NCI-H2171 (cell line): ENCODE data around the gene GPR35.

Experiments used
- DNase-seq: peaks from one replicate; lab custom pipeline; 2025; lab: John Stamatoyannopoulos, UW

Gene GPR35

DNA sequence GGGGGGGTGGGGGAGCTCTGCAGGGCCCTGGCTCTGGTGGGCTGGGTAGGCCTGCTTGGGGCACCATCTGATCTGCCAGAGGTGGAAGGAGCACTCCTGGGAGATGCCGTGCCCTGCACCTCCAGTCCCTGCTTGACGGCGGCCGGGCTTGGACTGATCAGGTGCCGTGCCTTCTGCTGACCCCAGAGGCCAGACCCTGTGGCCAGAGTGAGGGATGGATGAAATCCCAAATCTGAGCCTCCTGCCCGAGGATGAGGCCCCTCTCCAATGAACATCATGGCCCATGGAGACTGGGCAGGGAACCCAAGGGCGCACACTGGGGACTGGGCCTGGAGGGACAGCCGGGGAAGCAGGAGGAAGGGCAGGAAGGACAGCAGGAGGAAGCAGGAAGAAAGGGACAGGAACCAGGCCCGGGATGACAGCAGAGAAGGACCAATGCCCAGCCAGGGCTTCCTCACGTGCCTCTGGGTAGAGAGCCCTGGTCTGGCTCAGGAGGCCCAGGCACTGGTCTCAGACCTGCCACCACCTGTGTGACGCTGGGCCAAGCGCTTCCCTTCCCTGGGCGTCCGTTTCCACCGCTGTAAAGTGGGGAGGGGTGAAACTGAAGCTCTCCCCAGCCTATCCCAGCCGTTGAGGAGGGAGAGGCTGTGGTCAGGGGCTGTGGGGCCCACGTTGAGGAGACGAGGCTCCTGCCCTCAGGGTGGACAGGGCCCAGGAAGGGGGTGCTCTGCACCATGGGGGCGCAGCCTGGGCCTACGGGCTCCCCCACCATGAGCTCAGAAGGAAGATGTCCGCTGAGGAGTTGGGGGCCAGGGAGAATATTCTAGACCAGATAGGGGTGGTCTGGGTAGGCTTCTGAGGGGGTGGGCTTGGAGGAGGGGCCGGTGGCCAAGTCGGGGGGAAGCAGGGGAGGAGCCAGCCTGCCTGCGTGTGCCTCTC is 1.0 kb upstream of the GPR35 start:
- no peak for DNase-seq

DNA sequence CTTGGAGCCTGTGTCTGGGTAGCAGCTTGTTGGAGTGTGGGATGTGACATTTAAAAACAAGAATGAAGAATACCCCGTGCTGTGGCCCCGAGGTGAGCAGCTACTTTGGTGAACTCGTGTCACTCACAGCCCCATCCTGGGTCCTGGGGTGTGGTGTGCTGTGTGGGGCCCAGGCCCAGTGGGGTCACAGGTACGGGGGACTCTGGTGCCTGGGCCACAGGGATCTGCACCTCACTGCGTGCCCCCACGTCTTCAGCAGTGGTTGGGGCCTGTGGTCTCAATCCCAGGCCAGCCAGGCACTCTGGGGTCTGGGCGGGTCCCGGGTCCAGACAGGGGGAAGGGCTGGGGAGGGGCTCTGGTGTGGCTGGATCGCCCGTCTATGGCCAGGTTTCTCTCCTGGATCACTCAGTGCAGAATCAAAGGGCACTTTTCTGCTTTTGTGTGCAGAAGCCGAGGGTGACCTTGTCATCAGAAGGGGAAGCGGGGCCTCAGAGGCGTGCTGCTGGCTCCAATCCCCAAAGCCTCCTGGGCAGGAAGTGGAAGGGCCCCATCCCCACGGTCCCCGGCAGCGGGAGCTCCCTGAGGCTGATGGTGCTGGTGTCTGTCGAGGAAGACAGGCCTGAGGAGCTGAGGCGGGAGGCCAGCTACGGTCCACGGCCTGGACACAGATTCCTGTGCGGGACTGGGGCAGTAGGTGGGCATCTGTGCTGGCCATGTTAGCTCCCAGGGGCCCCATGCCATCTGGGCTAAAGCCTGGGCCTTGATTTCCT is 1.4 kb downstream of the GPR35 start:
- DNase-seq: no peak

GRCh38 chr2:240627736-240628506 is 2.6 kb downstream of the GPR35 start:
- no peak for DNase-seq

DNA sequence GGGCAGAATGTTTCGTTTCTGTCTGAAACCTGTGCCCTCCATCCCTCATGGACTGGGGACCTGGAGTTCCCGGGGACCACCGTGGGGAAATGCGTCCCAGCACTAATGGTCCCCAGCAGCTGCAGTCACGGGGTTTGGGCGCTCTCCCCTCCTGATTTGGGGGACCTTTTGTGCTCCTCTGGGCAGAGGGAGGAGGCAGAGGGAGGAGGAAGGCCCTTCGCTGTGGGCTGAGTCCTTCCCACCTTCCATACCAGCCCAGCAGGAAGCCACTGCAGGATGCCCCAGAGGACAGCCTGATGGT is 3.2 kb downstream of the GPR35 start:
- no peak for DNase-seq

DNA sequence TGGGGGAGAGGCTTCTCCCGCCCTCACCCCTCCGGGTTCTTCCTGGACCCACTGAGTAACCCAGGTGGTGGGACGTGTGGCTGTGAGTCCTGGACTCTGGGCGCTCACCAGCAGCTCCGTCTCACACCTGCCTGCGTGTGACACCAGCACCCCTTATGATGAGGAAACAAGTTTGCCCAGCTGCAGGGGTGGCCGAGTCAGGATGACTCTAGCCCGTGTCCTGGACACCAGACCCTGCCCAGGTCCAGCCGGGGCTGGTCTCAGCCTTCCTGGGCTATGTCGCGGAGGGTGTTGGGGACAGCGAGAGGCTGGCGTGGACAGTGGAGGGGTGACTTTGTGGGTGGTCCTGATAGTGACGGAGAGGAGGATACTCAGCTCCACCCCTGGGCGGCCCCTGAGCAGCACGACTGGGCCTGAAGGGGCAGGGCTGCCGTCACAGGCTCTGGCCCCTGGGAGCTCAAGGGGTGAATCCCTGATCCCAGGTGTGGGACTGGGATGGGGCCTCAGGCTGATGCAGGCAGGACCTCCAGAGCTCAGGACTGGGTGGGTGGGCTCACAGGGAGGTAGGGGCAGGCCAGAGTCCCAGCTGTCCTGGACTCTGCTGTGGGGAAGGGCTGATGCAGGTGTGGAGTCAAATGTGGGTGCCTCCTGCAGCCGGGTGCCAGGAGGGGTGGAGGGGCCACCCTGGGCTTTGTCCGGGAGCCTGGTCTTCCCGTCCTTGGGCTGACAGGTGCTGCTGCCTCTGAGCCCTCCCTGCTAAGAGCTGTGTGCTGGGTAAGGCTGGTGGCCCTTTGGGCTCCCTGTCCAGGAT is 3.7 kb downstream of the GPR35 start:
- DNase-seq: no peak

DNA sequence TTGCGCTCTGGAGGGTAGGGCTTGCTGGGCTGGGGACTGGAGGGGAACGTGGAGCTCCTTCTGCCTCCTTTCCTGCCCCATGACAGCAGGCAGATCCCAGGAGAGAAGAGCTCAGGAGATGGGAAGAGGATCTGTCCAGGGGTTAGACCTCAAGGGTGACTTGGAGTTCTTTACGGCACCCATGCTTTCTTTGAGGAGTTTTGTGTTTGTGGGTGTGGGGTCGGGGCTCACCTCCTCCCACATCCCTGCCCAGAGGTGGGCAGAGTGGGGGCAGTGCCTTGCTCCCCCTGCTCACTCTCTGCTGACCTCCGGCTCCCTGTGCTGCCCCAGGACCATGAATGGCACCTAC is 4.3 kb downstream of the GPR35 start:
- DNase-seq: no peak

DNA sequence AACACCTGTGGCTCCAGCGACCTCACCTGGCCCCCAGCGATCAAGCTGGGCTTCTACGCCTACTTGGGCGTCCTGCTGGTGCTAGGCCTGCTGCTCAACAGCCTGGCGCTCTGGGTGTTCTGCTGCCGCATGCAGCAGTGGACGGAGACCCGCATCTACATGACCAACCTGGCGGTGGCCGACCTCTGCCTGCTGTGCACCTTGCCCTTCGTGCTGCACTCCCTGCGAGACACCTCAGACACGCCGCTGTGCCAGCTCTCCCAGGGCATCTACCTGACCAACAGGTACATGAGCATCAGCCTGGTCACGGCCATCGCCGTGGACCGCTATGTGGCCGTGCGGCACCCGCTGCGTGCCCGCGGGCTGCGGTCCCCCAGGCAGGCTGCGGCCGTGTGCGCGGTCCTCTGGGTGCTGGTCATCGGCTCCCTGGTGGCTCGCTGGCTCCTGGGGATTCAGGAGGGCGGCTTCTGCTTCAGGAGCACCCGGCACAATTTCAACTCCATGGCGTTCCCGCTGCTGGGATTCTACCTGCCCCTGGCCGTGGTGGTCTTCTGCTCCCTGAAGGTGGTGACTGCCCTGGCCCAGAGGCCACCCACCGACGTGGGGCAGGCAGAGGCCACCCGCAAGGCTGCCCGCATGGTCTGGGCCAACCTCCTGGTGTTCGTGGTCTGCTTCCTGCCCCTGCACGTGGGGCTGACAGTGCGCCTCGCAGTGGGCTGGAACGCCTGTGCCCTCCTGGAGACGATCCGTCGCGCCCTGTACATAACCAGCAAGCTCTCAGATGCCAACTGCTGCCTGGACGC is 4.9 kb downstream of the GPR35 start:
- no peak for DNase-seq

- DNase-seq: no peak
Observed at GRCh38 chr2:240630771-240631547, 5.7 kb downstream of the GPR35 start.

DNA sequence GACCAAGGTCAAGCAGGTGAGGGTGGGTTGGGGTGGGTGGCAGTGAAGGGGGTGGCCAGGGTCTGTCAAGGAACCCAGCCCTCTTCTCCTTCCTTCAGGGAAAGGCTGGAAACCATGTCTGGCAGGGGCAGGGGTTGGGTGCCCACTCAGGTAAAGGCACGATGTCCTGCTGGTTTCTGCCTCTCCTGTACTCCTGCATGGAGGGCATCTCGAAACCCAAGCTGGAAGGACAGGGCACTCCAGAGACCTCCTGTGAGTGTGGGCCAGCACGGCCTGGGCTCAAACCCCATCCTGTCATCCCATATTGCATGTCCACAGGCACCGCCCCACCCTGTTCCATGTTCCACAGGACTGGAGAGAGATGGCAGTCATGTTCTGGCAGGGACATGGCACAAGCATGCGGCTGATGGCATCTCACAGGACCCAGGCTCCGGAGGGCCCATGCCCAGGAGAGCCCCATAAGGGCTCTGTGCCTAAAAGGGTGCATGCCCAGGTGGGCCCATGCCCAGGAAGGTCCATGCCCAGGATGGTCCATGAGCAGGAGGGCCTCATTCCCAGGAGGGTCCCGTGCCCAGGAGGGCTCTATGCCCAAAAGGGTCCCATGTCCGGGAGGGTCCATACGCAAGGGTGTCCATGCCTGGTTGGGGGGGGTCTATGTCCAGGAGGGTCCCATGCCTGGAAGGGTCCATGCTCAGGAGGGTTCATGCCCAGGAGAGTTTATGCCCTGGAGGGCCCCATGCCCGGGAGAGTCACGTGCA is 6.4 kb downstream of the GPR35 start:
- no peak for DNase-seq

DNA sequence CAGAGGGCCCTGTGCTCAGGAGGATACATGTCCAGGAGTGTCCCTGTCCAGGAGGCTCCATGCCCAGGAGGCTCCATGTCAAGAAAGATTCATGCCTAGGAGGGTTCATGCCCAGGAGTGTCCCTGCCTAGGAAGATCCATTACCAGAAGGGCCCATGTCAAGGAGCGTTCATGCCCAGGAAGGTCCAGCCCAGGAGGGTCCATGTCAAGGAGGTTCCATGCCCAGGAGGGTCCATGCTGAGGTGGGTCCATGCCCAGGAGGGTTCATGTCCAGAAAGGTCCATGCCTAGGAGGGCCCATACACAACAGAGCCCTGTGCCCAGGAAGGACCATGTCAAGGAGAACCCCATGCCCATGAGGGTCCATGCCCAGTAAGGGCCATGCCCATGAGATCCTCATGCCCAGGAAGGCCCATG is 7.0 kb downstream of the GPR35 start:
- DNase-seq: no peak

- DNase-seq: no peak
Observed at GRCh38 chr2:240635121-240635997, 10.1 kb downstream of the GPR35 start.

GRCh38 chr2:240635998-240636547 is 10.8 kb downstream of the GPR35 start:
- no peak for DNase-seq

GRCh38 chr2:240636563-240637115 is 11.4 kb downstream of the GPR35 start:
- no peak for DNase-seq

DNA sequence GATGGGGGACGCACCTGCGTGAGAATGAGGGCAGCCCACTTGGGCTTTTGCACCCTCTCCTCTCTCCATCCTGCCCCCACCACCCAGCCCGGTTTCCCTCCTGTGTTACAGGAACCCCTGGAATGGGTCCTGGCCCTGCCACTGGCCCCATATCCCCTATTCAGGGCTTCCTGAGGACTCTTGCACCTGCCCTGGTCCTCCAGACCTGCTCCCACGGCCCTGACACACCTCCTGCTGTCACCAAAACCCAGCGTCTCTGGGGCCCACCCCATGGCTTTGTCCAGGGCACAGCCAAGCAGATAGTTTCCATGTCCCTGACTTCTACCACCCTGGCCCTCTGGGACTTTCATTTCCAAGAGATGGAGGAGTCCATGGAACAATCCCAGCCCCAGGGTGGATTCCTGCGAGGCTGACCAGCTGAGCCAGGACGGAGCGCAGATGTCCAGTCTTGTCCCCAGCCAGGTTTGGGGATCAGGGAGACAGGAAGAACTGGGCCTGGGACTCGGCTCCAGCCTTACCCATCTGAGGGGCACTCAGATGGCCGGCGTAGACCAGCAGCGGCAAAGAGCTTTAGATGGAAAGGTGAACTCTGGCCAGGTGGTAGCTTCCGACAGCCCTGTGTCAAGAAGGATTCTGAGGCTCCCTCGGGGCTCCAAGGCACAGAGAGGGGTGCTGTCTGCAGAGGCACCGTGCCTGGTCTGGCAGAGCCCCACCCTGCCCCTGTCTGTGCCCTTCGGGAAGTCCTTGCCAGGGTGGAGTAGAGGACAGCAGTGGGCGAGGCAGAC is 12.0 kb downstream of the GPR35 start:
- DNase-seq: no peak

- no peak for DNase-seq
Observed at GRCh38 chr2:240637901-240638345, 12.6 kb downstream of the GPR35 start.

DNA sequence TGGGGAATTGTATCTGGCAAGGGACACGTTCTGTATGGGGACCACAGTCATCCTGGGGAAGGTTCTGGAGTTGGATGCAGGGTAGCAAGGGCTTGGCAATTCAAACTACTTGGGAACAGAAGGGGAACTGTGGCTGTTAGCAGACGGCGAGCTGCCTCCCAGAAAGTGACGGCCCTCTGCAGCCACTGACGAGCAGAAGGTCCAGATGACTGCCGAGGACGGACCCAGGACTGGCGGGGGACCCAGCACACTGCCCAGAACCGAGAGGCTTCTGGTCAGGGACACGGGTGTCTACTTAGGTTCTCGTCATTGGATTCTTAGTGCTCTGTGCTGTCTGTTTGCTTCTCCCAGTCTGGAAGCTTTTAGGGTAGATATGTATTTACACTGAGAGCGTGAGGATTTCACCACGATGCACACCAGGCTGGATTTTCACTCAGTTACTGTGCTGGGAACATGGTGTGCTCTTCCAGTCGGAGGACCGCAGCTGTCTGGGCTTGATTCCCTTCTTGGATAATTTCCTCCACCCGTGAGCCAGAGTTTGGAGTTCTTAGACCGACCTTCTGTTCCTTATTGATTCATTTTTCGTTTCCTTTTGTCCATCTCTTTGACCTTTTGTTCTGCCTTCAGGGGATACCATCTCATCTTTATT is 13.4 kb downstream of the GPR35 start:
- DNase-seq: no peak
